Ramos (cell line): ENCODE data around the gene FBXL17.

Experiments used
- in situ Hi-C: fragments of 300-500 bp; cut with MboI; formaldehyde crosslinking; loops from one replicate; pipeline ENCODE4 v1.14.3; 2022; ENCODE audit warnings: low sequenced_read_pairs; ENCODE audit not compliant: unreplicated experiment

Gene FBXL17

GRCh38 chr5:107937651-107938355 lies 444.1 kb downstream of the FBXL17 start:
- in situ Hi-C loops, result no loop called here

- in situ Hi-C loops, result no loop called here
Observed at GRCh38 chr5:107937204-107937603, 444.7 kb downstream of the FBXL17 start.

- in situ Hi-C loops, result no loop called here
Observed at GRCh38 chr5:107936515-107936914, 445.4 kb downstream of the FBXL17 start.

- in situ Hi-C loops, result no loop called here
Observed at GRCh38 chr5:107935645-107936044, 446.3 kb downstream of the FBXL17 start.

- in situ Hi-C loops, result no loop called here
Observed at GRCh38 chr5:107933326-107933725, 448.6 kb downstream of the FBXL17 start.

GRCh38 chr5:107930891-107931290 lies 451.0 kb downstream of the FBXL17 start:
- in situ Hi-C loops, result no loop called here

GRCh38 chr5:107930092-107930491 lies 451.8 kb downstream of the FBXL17 start:
- in situ Hi-C loops, result no loop called here

GRCh38 chr5:107929080-107929479 lies 452.8 kb downstream of the FBXL17 start:
- in situ Hi-C loops, result no loop called here

GRCh38 chr5:107926121-107926520 lies 455.8 kb downstream of the FBXL17 start:
- in situ Hi-C loops, result no loop called here

GRCh38 chr5:107925200-107925599 lies 456.7 kb downstream of the FBXL17 start:
- in situ Hi-C loops, result no loop called here

- in situ Hi-C loops, result no loop called here
Observed at GRCh38 chr5:107919969-107920368, 461.9 kb downstream of the FBXL17 start.

- in situ Hi-C loops, result no loop called here
Observed at GRCh38 chr5:107919361-107919760, 462.5 kb downstream of the FBXL17 start.

GRCh38 chr5:107917983-107918382 lies 463.9 kb downstream of the FBXL17 start:
- in situ Hi-C loops, result no loop called here

- in situ Hi-C loops, result no loop called here
Observed at GRCh38 chr5:107916731-107917725, 464.9 kb downstream of the FBXL17 start.

- in situ Hi-C loops, result no loop called here
Observed at GRCh38 chr5:107915176-107915812, 466.6 kb downstream of the FBXL17 start.

GRCh38 chr5:107913494-107913893 lies 468.4 kb downstream of the FBXL17 start:
- in situ Hi-C loops, result no loop called here

- in situ Hi-C loops, result no loop called here
Observed at GRCh38 chr5:107900721-107901120, 481.2 kb downstream of the FBXL17 start.

- in situ Hi-C loops, result no loop called here
Observed at GRCh38 chr5:107894361-107894760, 487.5 kb downstream of the FBXL17 start.

GRCh38 chr5:107893642-107894041 lies 488.3 kb downstream of the FBXL17 start:
- in situ Hi-C loops, result no loop called here

- in situ Hi-C loops, result no loop called here
Observed at GRCh38 chr5:107889387-107889786, 492.5 kb downstream of the FBXL17 start.

- in situ Hi-C loops, result no loop called here
Observed at GRCh38 chr5:107888541-107888940, 493.4 kb downstream of the FBXL17 start.
